Activated CD8-positive, alpha-beta memory T cell treated with anti-CD3 and anti-CD28 coated beads, Interleukin-2, amount 50 U/mL, for 1 hour (primary cell): ENCODE measurements around the gene VASH2.

Experiments
- DNase-seq: peaks from one replicate; pipeline ENCODE4 v3.0.0-alpha.2; 2020; ENCODE audit errors: extremely low read depth

The VASH2 gene

DNA sequence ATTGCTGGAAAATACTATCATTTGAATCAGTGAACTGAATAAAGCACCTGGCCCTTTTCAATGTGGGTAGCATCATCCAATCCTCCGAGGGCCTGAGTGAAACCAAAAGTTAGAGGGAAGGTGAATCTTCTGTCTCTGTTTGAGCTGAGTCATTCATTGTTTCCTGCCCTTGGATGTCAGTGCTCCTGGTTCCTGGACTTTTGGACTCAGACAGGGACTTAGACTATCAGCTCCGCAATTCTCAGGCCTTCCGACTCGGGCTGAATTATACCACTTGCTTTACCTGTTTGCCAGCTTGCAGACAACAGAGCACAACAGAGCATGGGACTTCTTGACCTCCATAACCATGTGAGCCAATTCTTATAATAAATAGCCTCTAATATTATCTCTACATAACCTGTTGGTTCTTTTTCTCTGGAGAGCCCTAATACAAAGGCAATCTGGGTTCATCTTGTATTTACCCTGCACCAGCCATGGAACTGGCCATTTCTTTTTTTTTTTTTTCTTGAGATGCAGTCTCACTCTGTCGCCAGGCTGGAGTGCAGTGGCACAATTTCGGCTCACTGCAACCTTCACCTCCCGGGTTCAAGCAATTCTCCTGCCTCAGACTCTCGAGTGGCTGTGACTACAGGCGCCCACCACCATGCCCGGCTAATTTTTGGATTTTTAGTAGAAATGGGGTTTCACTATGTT is 19.2 kb upstream of the VASH2 start:
- no peak for DNase-seq

DNA sequence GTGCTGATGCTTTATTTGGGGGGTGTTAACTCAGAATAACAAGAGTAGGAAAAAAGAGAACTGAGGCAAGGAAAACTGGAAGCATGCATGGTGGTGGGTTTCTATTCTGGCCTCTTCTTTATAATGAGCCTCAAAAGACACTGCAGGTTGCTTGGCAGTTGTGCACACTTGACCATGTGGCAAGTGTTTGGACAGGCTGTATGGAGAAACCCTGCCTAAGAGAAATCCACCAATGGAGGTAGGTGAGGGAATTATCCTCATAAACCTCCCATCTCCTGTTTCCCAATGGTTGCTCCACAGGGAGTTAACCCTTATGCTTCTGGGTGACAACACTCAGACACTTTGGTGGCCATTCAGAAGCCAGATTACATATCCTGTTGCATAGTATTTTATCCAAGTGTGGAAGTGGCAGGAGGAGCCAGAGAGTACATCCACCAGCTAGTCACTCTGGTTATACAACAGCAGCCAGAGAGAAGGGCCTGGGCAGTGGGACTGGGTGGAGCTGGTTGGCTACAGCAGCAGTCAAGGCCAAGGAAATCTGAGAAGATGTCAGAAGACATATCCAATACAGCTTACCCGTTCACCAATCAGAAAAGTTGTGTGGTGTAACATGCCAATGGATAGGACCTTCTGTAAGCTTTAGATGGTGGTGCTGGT is 16.4 kb upstream of the VASH2 start:
- DNase-seq: no peak

- no peak for DNase-seq
These were observed 14.9 kb upstream of the VASH2 start for GRCh38 chr1:212935387-212935981.

DNA sequence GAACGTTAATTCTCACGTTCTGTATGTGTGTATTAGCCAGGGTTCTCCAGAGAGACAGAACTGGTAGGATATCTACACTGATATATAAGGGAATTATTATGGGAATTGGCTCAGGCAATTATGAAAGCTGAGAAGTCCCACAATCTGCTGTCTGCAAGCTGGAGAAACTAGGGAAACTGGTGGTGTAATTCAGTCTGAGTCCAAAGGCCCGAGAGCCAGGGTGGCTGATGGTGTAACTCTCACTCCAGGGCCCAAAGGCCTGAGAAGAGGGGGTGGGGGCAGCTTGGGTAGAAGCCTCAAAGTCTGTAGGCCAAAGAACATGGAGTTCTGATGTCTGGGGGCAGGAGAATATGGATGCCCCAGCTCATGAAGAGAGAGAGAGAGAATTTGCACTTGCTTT is 13.3 kb upstream of the VASH2 start:
- no peak for DNase-seq

GRCh38 chr1:212938846-212939245 is 11.5 kb upstream of the VASH2 start:
- no peak for DNase-seq

GRCh38 chr1:212941452-212941851 is 8.9 kb upstream of the VASH2 start:
- DNase-seq: no peak

DNA sequence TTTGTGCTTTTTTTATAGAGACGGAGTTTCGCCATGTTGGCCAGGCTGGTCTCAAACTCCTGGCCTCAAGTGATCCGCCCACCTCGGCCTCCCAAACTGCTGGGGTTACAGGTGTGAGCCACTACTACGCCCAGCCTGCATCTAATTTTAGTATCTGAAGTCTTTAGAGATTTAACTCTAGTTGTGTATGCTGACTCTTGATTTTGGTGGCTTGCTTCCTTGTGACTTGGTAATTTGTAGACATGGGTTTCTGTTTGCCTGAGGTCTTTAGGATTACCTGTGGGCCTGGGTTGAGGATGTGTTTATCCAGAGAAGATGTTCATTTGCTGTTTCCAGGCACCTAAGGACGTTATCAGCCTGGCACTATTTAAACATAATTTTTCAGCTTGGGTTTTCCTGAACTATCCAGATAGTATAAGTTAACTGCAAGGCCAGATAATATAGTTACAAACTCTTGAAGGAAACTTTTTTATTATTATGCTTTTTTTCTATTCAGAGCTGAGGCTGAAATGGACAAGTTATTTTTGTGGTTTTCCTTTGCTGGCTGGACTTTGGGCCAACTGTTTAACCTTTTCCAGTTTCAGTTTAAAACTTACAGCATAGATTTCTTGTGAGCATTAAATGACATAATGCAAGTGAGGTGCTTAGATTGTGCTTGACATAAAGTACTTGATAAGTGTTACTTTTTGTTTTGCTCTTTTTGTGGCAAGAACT is 7.5 kb upstream of the VASH2 start:
- DNase-seq: no peak

GRCh38 chr1:212943393-212943710 is 7.0 kb upstream of the VASH2 start:
- no peak for DNase-seq

- DNase-seq: no peak
These were observed 6.0 kb upstream of the VASH2 start for GRCh38 chr1:212944229-212944901.

DNA sequence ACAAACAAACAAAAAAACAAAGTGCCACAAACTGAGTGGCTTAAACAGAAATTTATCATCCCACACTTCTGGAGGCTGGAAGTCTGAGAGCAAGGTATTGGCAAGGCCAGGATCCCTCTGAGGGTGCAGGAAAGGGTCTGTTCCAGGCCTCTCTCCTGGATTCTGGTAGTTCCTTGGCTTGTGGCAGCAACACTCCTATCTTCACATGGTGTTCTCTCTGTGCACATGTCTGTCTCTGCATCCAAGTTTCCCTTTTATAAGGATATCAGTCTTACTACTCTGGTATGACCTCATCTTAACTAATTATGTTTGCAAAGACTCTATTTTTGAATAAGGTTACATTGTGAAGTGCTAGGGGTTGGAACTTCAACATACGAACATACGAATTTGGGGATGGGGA is 5.3 kb upstream of the VASH2 start:
- no peak for DNase-seq

- no peak for DNase-seq
These were observed 4.7 kb upstream of the VASH2 start for GRCh38 chr1:212945463-212946160.

DNA sequence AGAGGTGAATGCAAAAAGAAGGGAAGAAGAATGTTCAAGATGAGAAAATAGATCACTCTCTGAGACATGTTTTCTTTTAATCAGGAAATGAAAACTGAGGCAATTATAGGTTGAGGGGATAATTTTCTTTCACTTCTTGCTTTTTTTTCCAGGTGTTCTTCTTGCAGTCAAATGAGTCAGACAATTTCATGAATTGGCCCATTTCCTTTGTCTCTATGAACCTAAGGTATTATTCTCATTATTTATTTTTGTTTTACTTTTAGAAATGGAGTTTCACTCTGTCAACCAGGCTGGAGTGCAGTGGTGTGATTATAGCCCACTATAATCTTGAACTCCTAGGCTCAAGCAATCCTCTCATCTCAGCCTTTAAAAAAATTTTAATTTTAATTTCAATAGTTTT is 3.5 kb upstream of the VASH2 start:
- no peak for DNase-seq

- no peak for DNase-seq
These were observed 570 bp upstream of the VASH2 start for GRCh38 chr1:212949771-212950170.

- no peak for DNase-seq
These were observed 995 bp downstream of the VASH2 start for GRCh38 chr1:212951126-212951946.

GRCh38 chr1:212951947-212952640 is 1.8 kb downstream of the VASH2 start:
- DNase-seq: no peak

- no peak for DNase-seq
These were observed 2.3 kb downstream of the VASH2 start for GRCh38 chr1:212952641-212952976.

DNA sequence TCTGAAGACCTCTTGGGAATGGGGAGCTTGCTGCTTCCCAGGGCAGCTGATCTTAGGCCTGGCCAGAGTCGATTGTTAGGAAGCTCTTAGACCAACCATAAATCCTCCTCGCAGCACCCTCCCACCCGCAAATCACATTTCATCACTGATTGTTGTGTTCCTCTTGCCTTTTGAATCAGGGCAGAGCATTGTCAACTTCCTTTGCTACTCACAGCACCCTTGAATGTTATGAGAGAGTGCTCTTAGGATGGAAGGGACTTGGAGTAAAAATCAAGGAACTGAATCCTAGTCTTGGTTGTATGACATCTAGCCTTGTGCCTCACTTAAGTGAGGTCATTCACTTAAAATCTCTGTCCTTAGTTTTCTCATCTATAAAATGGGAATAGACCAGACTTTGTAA is 3.0 kb downstream of the VASH2 start:
- no peak for DNase-seq

- DNase-seq: no peak
These were observed 4.2 kb downstream of the VASH2 start for GRCh38 chr1:212954514-212954913.

DNA sequence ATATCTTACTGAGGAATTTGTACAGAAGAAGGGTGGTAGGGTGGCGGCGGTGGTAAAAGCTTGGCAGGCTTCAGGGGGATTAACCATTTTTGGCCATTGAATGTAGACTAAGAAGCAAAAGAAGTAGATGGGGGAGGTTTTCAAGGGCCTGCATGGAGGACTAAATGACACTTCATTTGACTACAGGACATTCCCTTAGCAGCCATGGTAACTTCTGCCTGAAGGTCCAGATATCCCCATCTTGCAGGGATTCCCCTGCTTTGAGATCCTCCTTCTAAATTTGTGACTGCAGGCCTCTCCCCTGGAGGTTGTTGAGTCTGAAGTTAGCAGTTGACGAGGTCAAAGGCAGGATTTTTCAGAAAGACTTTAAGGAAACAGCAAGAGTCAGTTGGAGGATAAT is 4.8 kb downstream of the VASH2 start:
- no peak for DNase-seq

- no peak for DNase-seq
These were observed 5.8 kb downstream of the VASH2 start for GRCh38 chr1:212955961-212956620.
